Thoracic aorta (tissue), 2 donors: ENCODE results near the gene SNRNP25. TPM values are rescaled to one million over a fixed set of nuclear protein-coding genes. Genes with fewer than 3 reads are reported as not detected.

ENCODE experiments used
- ATAC-seq: fragments of 150-250 bp; one replicate; pipeline ENCODE4 v1.8.0; 2017; ENCODE audit warnings: low read depth; ENCODE audit not compliant: insufficient number of reproducible peaks, low FRiP score
- DNase-seq: peaks from one replicate; pipeline ENCODE4 v3.0.0-alpha.2; 2020; ENCODE audit warnings: low spot score
- H3K27ac ChIP-seq, 2 donors: fragments of 200-600 bp; sonication (generic); 1 replicate in 1 of 2; 2 replicates in 1 of 2; pipeline ENCODE4 v1.5.1; 2016; ENCODE audit warnings: mild to moderate bottlenecking in 2 of 2, moderate library complexity in 2 of 2
- H3K27me3 ChIP-seq: fragments of 200-600 bp; sonication (generic); replicated peaks from 2 replicates; pipeline ENCODE4 v1.6.0; 2016; ENCODE audit warnings: mild to moderate bottlenecking; ENCODE audit not compliant: insufficient read depth
- H3K36me3 ChIP-seq: fragments of 200-600 bp; sonication (generic); one replicate; pipeline ENCODE4 v1.5.1; 2016
- H3K4me1 ChIP-seq, 2 donors: fragments of 200-600 bp; sonication (generic); 1 replicate in 1 of 2; 2 replicates in 1 of 2; pipeline versions ENCODE4 v1.5.1 to v1.6.0; 2016; ENCODE audit warnings: low read depth in 2 of 2, mild to moderate bottlenecking in 1 of 2; ENCODE audit not compliant: control insufficient read depth in 1 of 2
- H3K4me3 ChIP-seq: fragments of 200-600 bp; sonication (generic); 2 replicates; pipeline ENCODE4 v1.5.1; 2016; ENCODE audit warnings: mild to moderate bottlenecking
- H3K9me3 ChIP-seq: fragments of 200-600 bp; sonication (generic); 2 replicates; pipeline ENCODE4 v1.5.1; 2016
- CTCF ChIP-seq: fragments of 200-600 bp; sonication (generic); IDR thresholded peaks from one replicate; pipeline ENCODE4 v1.5.1; 2019; ENCODE audit warnings: antibody characterized with exemption
- total RNA-seq, 2 donors: library from RNA; depleted of rRNA; stranded (reverse); fragments of >200 nt; gene quantifications; one replicate each; pipeline versions ENCODE4 v1.1.0 to v1.2.3, GENCODE V29; 2016

SNRNP25 gene
- total RNA-seq, 2 donors from 2014 or later, result 6.1 to 16.4 TPM

- H3K27me3 ChIP-seq, result no peaks in the 10 kb centered on the region
- peaks cover 4% of the 10 kb centered on the region for H3K36me3 ChIP-seq
- peak; percentile 6 for ATAC-seq
- H3K9me3 ChIP-seq, result no peaks in the 10 kb centered on the region
- peak overlapping the region; percentile 95 to 98 for H3K27ac ChIP-seq
- no peak for TF ChIP-seq CTCF
- peak overlapping the region; percentile 76 for H3K4me3 ChIP-seq
- peaks cover 31 to 79% of the 10 kb centered on the region in 2 donors for H3K4me1 ChIP-seq
- DNase-seq, result no peak
Observed at GRCh38 chr16:78444-79150, 25.0 kb downstream of the SNRNP25 start.

GRCh38 chr16:79151-80054 is 25.8 kb downstream of the SNRNP25 start:
- peaks cover 38 to 79% of the 10 kb centered on the region in 2 donors for H3K4me1 ChIP-seq
- no peaks in the 10 kb centered on the region for H3K9me3 ChIP-seq
- peaks cover 4% of the 10 kb centered on the region for H3K36me3 ChIP-seq
- no peaks in the 10 kb centered on the region for H3K27me3 ChIP-seq
- peak overlapping the region; percentile 76 for H3K4me3 ChIP-seq
- ATAC-seq (no peak), DNase-seq (no peak)
- no peak for TF ChIP-seq CTCF
- H3K27ac ChIP-seq, result peak overlapping the region; percentile 95 to 98

- DNase-seq (no peak), ATAC-seq (no peak)
- Histone ChIP-seq H3K4me1 (peaks cover 31 to 69% of the 10 kb centered on the region in 2 donors), H3K27ac (peak overlapping the region; percentile 80 to 83), H3K27me3 (no peaks in the 10 kb centered on the region), H3K36me3 (peaks cover 24% of the 10 kb centered on the region), H3K9me3 (no peaks in the 10 kb centered on the region), H3K4me3 (no peak overlapping the region)
- TF ChIP-seq CTCF, result no peak
Observed at GRCh38 chr16:83060-83603, 29.5 kb downstream of the SNRNP25 start.

GRCh38 chr16:83781-84615 is 30.4 kb downstream of the SNRNP25 start:
- Histone ChIP-seq H3K27ac (peak overlapping the region; percentile 80 to 83), H3K4me1 (peaks cover 27 to 64% of the 10 kb centered on the region in 2 donors), H3K36me3 (peaks cover 28% of the 10 kb centered on the region), H3K27me3 (no peaks in the 10 kb centered on the region), H3K9me3 (no peaks in the 10 kb centered on the region), H3K4me3 (peak overlapping the region; percentile 3)
- DNase-seq (no peak), ATAC-seq (peak; percentile 20)
- TF ChIP-seq CTCF, result peak; percentile 8
